HEK293 (cell line): Measurements from ENCODE around the gene PTPRK.

Experiments
- CTCF ChIA-PET: fragments of 350-600 bp; formaldehyde crosslinking; extraction: SDS; loops from one replicate; lab custom pipeline; 2021; ENCODE audit warnings: antibody characterized with exemption; lab: Yijun Ruan, JAX
- POLR2A ChIA-PET: fragments of 300-600 bp; formaldehyde crosslinking; extraction: SDS; loops from one replicate; lab custom pipeline; 2020; ENCODE audit warnings: antibody characterized with exemption, inconsistent platforms; lab: Yijun Ruan, JAX
- H3K27ac ChIP-seq: fragments of 200-500 bp; sonication (Bioruptor generic); 2 replicates; pipeline ENCODE4 v1.5.1; 2014; ENCODE audit warnings: low read depth, low read length, control low read depth, inconsistent platforms; ENCODE audit errors: extremely low read depth
- H3K36me3 ChIP-seq, 2 experiments: fragments of 200-500 bp in 1 of 2; sonication (Bioruptor generic) in 1 of 2; 1 replicate in 1 of 2; 2 replicates in 1 of 2; pipeline ENCODE4 v1.5.1; 2014 to 2017; ENCODE audit warnings: inconsistent platforms in 2 of 2, low read length in 2 of 2; ENCODE audit not compliant: control insufficient read depth in 2 of 2, insufficient read depth in 1 of 2
- H3K4me1 ChIP-seq: fragments of 200-500 bp; sonication (Bioruptor generic); 2 replicates; pipeline ENCODE4 v1.5.1; 2014; ENCODE audit warnings: mild to moderate bottlenecking, low read length, inconsistent platforms; ENCODE audit not compliant: control insufficient read depth, insufficient read depth
- H3K4me3 ChIP-seq: 2 replicates; pipeline ENCODE4 v1.5.1; 2011; ENCODE audit warnings: low read depth, mild to moderate bottlenecking, control low read depth, low read length, moderate library complexity
- H3K9me3 ChIP-seq: fragments of 200-500 bp; sonication (Bioruptor generic); 2 replicates; pipeline ENCODE4 v1.5.1; 2014; ENCODE audit warnings: low read depth, low read length, inconsistent platforms; ENCODE audit not compliant: control insufficient read depth, insufficient read depth
- FEZF1 ChIP-seq: fragments of 450-650 bp; formaldehyde crosslinking; IDR thresholded peaks from 2 replicates; pipeline ENCODE4 v1.5.1; 2016; ENCODE audit warnings: missing biosample characterization, missing genetic modification characterization
- KLF1 ChIP-seq: fragments of 450-650 bp; formaldehyde crosslinking; IDR thresholded peaks from 2 replicates; pipeline ENCODE4 v1.5.1; 2016; ENCODE audit warnings: missing biosample characterization, missing genetic modification characterization
- KLF8 ChIP-seq: fragments of 450-650 bp; formaldehyde crosslinking; IDR thresholded peaks from 2 replicates; pipeline ENCODE4 v1.5.1; 2016; ENCODE audit warnings: missing biosample characterization, missing genetic modification characterization
- PRDM1 ChIP-seq: fragments of 450-650 bp; formaldehyde crosslinking; IDR thresholded peaks from 2 replicates; pipeline ENCODE4; 2016; ENCODE audit warnings: missing biosample characterization, missing genetic modification characterization
- PRDM4 ChIP-seq: fragments of 450-650 bp; formaldehyde crosslinking; IDR thresholded peaks from 2 replicates; pipeline ENCODE4 v1.5.1; 2017; ENCODE audit warnings: missing biosample characterization, missing genetic modification characterization
- REST ChIP-seq: fragments of 450-650 bp; formaldehyde crosslinking; IDR thresholded peaks from 2 replicates; pipeline ENCODE4 v1.5.1; 2016; ENCODE audit warnings: missing biosample characterization, missing genetic modification characterization
- ZNF16 ChIP-seq: fragments of 450-650 bp; formaldehyde crosslinking; IDR thresholded peaks from 2 replicates; pipeline ENCODE4 v1.5.1; 2016; ENCODE audit warnings: low read depth, missing biosample characterization, missing genetic modification characterization
- ZNF175 ChIP-seq: fragments of 450-650 bp; formaldehyde crosslinking; IDR thresholded peaks from 2 replicates; pipeline ENCODE4 v1.5.1; 2016; ENCODE audit warnings: missing biosample characterization, missing genetic modification characterization
- ZNF248 ChIP-seq: fragments of 450-650 bp; formaldehyde crosslinking; IDR thresholded peaks from 2 replicates; pipeline ENCODE4 v1.5.1; 2017; ENCODE audit warnings: missing biosample characterization, missing genetic modification characterization
- ZNF302 ChIP-seq: fragments of 450-650 bp; formaldehyde crosslinking; IDR thresholded peaks from 2 replicates; pipeline ENCODE4 v1.5.1; 2016; ENCODE audit warnings: missing biosample characterization, missing genetic modification characterization, low read depth
- ZNF335 ChIP-seq: fragments of 450-650 bp; formaldehyde crosslinking; conservative IDR thresholded peaks from 2 replicates; pipeline ENCODE4 v1.5.1; 2016; ENCODE audit warnings: missing biosample characterization, missing genetic modification characterization
- ZNF426 ChIP-seq: fragments of 450-650 bp; formaldehyde crosslinking; IDR thresholded peaks from 2 replicates; pipeline ENCODE4 v1.5.1; 2017; ENCODE audit warnings: missing biosample characterization, missing genetic modification characterization, mild to moderate bottlenecking, inconsistent platforms, moderate library complexity
- ZNF433 ChIP-seq: fragments of 450-650 bp; formaldehyde crosslinking; IDR thresholded peaks from 2 replicates; pipeline ENCODE4 v1.5.1; 2016; ENCODE audit warnings: missing biosample characterization, missing genetic modification characterization, low read depth
- ZNF501 ChIP-seq: fragments of 450-650 bp; formaldehyde crosslinking; IDR thresholded peaks from 2 replicates; pipeline ENCODE4 v1.5.1; 2016; ENCODE audit warnings: missing biosample characterization, missing genetic modification characterization
- ZNF510 ChIP-seq: fragments of 450-650 bp; formaldehyde crosslinking; IDR thresholded peaks from 2 replicates; pipeline ENCODE4 v1.5.1; 2018; ENCODE audit warnings: mild to moderate bottlenecking, missing genetic modification characterization, missing biosample characterization; ENCODE audit not compliant: insufficient replicate concordance
- ZNF610 ChIP-seq: fragments of 450-650 bp; formaldehyde crosslinking; IDR thresholded peaks from 2 replicates; pipeline ENCODE4 v1.5.1; 2016; ENCODE audit warnings: missing biosample characterization, missing genetic modification characterization, borderline replicate concordance
- ZNF621 ChIP-seq: fragments of 450-650 bp; formaldehyde crosslinking; IDR thresholded peaks from 2 replicates; pipeline ENCODE4 v1.5.1; 2017; ENCODE audit warnings: missing biosample characterization, missing genetic modification characterization
- ZNF670 ChIP-seq: fragments of 450-650 bp; formaldehyde crosslinking; IDR thresholded peaks from 2 replicates; pipeline ENCODE4 v1.5.1; 2016; ENCODE audit warnings: missing biosample characterization, missing genetic modification characterization, low read depth
- ZNF704 ChIP-seq: fragments of 450-650 bp; formaldehyde crosslinking; IDR thresholded peaks from 2 replicates; pipeline ENCODE4 v1.5.1; 2016; ENCODE audit warnings: missing biosample characterization, missing genetic modification characterization
- ZNF843 ChIP-seq: fragments of 450-650 bp; formaldehyde crosslinking; IDR thresholded peaks from 2 replicates; pipeline ENCODE4 v1.5.1; 2016; ENCODE audit warnings: missing biosample characterization, missing genetic modification characterization
- ZSCAN18 ChIP-seq: fragments of 450-650 bp; formaldehyde crosslinking; IDR thresholded peaks from 2 replicates; pipeline ENCODE4 v1.5.1; 2016; ENCODE audit warnings: missing biosample characterization, missing genetic modification characterization
- ZSCAN30 ChIP-seq: fragments of 450-650 bp; IDR thresholded peaks from 2 replicates; pipeline ENCODE4 v1.5.1; 2018; ENCODE audit warnings: missing biosample characterization, mild to moderate bottlenecking, missing genetic modification characterization, moderate library complexity
- ZXDB ChIP-seq: fragments of 450-650 bp; formaldehyde crosslinking; IDR thresholded peaks from 2 replicates; pipeline ENCODE4 v1.5.1; 2016; ENCODE audit warnings: missing biosample characterization, missing genetic modification characterization

The PTPRK gene

GRCh38 chr6:128029826-128030225, 490.6 kb downstream of the PTPRK start:
- no peak overlapping the region for H3K27ac ChIP-seq
- no peaks in the 10 kb centered on the region for H3K36me3 ChIP-seq
- no peaks in the 10 kb centered on the region for H3K4me1 ChIP-seq
- POLR2A ChIA-PET: no interaction called here
- CTCF ChIA-PET: interaction anchor here (0.6 kb wide), 1 partner anchor 35 kb away, joined by 3 read pairs; no protein-coding TSS in a partner anchor
- no peak overlapping the region for H3K4me3 ChIP-seq
- H3K9me3 ChIP-seq: no peaks in the 10 kb centered on the region
- TF ChIP-seq ZNF510 (tag by site-specific recombination) (no peak), ZNF501 (tag by site-specific recombination) (no peak), PRDM1 (tag by site-specific recombination) (peak; percentile 49), ZNF610 (tag by site-specific recombination) (no peak), FEZF1 (tag by site-specific recombination) (no peak), ZXDB (no peak), KLF8 (no peak), ZNF621 (no peak)

GRCh38 chr6:128028183-128028582, 492.2 kb downstream of the PTPRK start:
- no peak for TF ChIP-seq KLF1
- no peak for TF ChIP-seq ZNF16
- TF ChIP-seq REST (tag by site-specific recombination): no peak
- no peak for TF ChIP-seq ZNF175 (tag by site-specific recombination)
- no peak for TF ChIP-seq ZNF335
- no peak for TF ChIP-seq ZNF843
- TF ChIP-seq ZSCAN30 (tag by site-specific recombination): no peak
- no peak for TF ChIP-seq ZNF670 (tag by site-specific recombination)
- no peak for TF ChIP-seq ZNF426 (tag by site-specific recombination)
- TF ChIP-seq ZNF248 (tag by site-specific recombination): no peak
- TF ChIP-seq PRDM4: no peak
- no peak for TF ChIP-seq ZNF704
- TF ChIP-seq ZNF433: no peak
- TF ChIP-seq ZSCAN18 (tag by site-specific recombination): no peak
- no peak for TF ChIP-seq ZNF302
- Histone ChIP-seq H3K4me1 (no peaks in the 10 kb centered on the region), H3K27ac (no peak overlapping the region), H3K36me3 (no peaks in the 10 kb centered on the region), H3K4me3 (no peak overlapping the region), H3K9me3 (no peaks in the 10 kb centered on the region)
- CTCF ChIA-PET: no interaction called here
- POLR2A ChIA-PET: no interaction called here
